GM12891 (cell line): ENCODE results near the gene SORCS2.
"Not testable (repeated sequence)": the region's sequence is repeated elsewhere in the genome, so short reads cannot be mapped to it uniquely, and the experiment has no call there.

Experiments
- DNase-seq: peaks from one replicate; pipeline ENCODE4 v3.0.0; 2011; ENCODE audit warnings: low spot score; ENCODE audit not compliant: insufficient read length
- FAIRE-seq: peaks from 2 replicates; lab custom pipeline; 2011; peaks lifted over from hg19 to GRCh38; lab: Jason Lieb, UNC
- PAX5 ChIP-seq: IDR thresholded peaks from 2 replicates; pipeline ENCODE4 v1.6.1; 2011; ENCODE audit warnings: low read length, moderate library complexity, mild to moderate bottlenecking; ENCODE audit not compliant: insufficient read depth, severe bottlenecking
- POLR2A ChIP-seq: IDR thresholded peaks from 2 replicates; pipeline ENCODE4 v1.6.1; 2011; ENCODE audit warnings: low read depth, low read length, control low read depth
- POLR2AphosphoS5 ChIP-seq: IDR thresholded peaks from 2 replicates; pipeline ENCODE4 v1.6.1; 2011; ENCODE audit warnings: low read depth, low read length, control low read depth
- POU2F2 ChIP-seq: IDR thresholded peaks from 2 replicates; pipeline ENCODE4 v1.6.1; 2011; ENCODE audit warnings: low read depth, mild to moderate bottlenecking, control low read depth, low read length, moderate library complexity
- SPI1 ChIP-seq: IDR thresholded peaks from 2 replicates; pipeline ENCODE4 v1.6.1; 2011; ENCODE audit warnings: low read depth, low read length, control low read depth
- TAF1 ChIP-seq: IDR thresholded peaks from 2 replicates; pipeline ENCODE4 v1.6.1; 2011; ENCODE audit warnings: low read depth, low read length, control low read depth

SORCS2 gene

GRCh38 chr4:7206385-7206784 lies 14.0 kb downstream of the SORCS2 start:
- no peak for FAIRE-seq
- DNase-seq, result no peak
- TF ChIP-seq PAX5 (no peak), POLR2A (no peak)

GRCh38 chr4:7206911-7207567 lies 14.7 kb downstream of the SORCS2 start:
- TF ChIP-seq PAX5, result no peak
- TF ChIP-seq POLR2A, result no peak
- no peak for TF ChIP-seq POU2F2
- TF ChIP-seq POLR2AphosphoS5, result no peak
- TF ChIP-seq SPI1, result no peak
- no peak for TF ChIP-seq TAF1
- DNase-seq, result no peak
- FAIRE-seq, result no peak

DNA sequence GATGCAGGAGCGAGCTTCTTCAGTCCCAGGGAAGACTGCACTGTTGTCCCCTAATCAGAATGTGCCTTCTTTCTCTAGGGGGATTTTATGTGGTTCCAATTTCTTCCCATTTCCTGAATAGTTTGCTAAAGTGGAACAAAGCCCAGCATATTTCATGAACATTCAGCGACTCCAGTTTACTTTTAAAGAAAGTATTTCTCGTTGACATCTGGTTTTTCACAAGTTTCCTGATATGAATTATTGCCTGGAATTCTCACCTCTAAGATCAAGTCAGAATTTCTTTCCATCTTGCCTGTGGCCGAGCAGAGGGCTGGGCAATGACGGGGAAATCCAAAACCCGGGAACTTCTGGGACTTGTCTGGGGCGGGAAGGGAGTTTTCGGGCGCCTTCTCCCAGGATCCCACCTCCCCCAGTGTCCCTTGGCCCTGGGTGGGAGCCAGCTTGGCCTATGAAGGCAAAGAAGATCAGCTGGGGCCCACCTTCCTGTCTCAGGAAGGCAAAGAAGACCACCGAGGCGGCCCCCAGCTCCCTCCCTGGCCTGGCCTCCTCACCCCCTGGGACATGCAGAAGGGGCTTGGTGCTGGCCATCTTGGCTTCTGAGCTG lies 15.4 kb downstream of the SORCS2 start:
- FAIRE-seq, result no peak
- TF ChIP-seq POLR2A, result no peak
- no peak for TF ChIP-seq TAF1
- TF ChIP-seq PAX5, result no peak
- TF ChIP-seq POLR2AphosphoS5, result no peak
- TF ChIP-seq POU2F2, result no peak
- no peak for TF ChIP-seq SPI1
- DNase-seq, result no peak

GRCh38 chr4:7208509-7209451 lies 16.4 kb downstream of the SORCS2 start:
- no peak for DNase-seq
- no peak for FAIRE-seq

DNA sequence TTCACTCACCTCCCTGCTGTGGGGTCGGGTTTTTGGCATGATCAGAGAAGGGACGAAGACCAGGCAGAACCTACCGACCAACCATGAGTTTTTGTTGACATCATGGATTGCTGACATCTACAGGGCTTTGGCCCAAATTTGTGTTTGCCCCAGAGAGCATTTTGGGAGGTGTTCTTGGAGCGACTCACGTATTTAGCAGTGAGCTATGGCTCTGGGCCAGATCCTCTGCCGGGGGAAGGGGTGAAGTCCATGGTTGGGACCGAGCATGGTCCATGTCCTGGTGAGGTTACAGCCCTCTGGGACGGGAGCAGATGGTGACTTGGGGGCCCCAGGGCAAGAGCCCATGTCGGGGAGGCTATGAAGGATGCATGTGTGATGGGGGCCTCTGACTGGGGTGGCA lies 17.4 kb downstream of the SORCS2 start:
- TF ChIP-seq POU2F2 (no peak), PAX5 (no peak), TAF1 (no peak), POLR2AphosphoS5 (no peak), POLR2A (no peak), SPI1 (no peak)
- FAIRE-seq (no peak), DNase-seq (no peak)

More at GRCh38 chr4:7208509-7209451, 16.4 kb downstream of the SORCS2 start:
- TF ChIP-seq POLR2AphosphoS5 (no peak), TAF1 (no peak), POU2F2 (no peak)

- DNase-seq (no peak), FAIRE-seq (no peak)
- no peak for TF ChIP-seq PAX5
- no peak for TF ChIP-seq POLR2A
- no peak for TF ChIP-seq SPI1
- no peak for TF ChIP-seq POU2F2
- TF ChIP-seq POLR2AphosphoS5, result no peak
- no peak for TF ChIP-seq TAF1
These were observed 18.5 kb downstream of the SORCS2 start for GRCh38 chr4:7210824-7211223.

DNA sequence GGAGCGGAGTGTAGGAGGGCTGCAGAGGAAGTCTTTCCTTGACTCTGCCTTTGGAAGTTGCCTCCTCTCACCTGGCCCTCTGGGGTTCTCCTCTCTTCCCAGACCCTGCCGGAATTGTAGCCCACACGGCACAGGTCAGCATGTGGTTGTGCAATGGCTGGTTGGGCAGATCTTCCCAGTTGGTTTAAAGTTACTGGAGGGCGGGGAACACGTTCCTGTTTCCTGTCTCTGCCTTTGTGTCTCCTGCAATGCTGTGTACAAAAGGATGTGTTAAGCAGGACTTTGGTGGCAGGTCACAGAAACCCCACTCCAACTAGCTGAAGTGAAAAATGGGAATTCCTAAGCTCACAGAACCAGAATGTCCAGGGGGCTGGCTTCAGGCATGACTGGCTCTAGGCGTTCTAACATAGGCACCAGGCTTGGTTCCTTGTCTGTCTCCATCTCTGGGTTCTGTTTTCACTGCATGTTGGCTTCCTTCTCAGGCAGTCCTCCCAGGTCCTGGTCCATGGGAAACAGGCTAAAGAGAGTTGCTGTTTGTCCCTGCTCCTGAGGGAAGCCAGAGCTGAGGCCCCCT lies 19.9 kb downstream of the SORCS2 start:
- DNase-seq (no peak), FAIRE-seq (no peak)
- TF ChIP-seq POLR2AphosphoS5 (no peak), POU2F2 (no peak), TAF1 (no peak), POLR2A (no peak), PAX5 (no peak), SPI1 (no peak)

- FAIRE-seq, result no peak
- DNase-seq, result no peak
- no peak for TF ChIP-seq POLR2AphosphoS5
- TF ChIP-seq SPI1, result no peak
- TF ChIP-seq POU2F2, result no peak
- TF ChIP-seq TAF1, result no peak
- TF ChIP-seq PAX5, result no peak
- TF ChIP-seq POLR2A, result no peak
These were observed 20.6 kb downstream of the SORCS2 start for GRCh38 chr4:7212921-7213320.

- DNase-seq, result no peak
These were observed 21.5 kb downstream of the SORCS2 start for GRCh38 chr4:7213807-7214206.

GRCh38 chr4:7214359-7214758 lies 22.0 kb downstream of the SORCS2 start:
- FAIRE-seq (no peak), DNase-seq (no peak)
- TF ChIP-seq TAF1 (no peak), POU2F2 (no peak), SPI1 (no peak)

More at GRCh38 chr4:7213807-7214206, 21.5 kb downstream of the SORCS2 start:
- no peak for TF ChIP-seq PAX5
- no peak for TF ChIP-seq POLR2A
- TF ChIP-seq TAF1, result no peak
- no peak for TF ChIP-seq SPI1
- no peak for TF ChIP-seq POLR2AphosphoS5
- no peak for TF ChIP-seq POU2F2
- no peak for FAIRE-seq

DNA sequence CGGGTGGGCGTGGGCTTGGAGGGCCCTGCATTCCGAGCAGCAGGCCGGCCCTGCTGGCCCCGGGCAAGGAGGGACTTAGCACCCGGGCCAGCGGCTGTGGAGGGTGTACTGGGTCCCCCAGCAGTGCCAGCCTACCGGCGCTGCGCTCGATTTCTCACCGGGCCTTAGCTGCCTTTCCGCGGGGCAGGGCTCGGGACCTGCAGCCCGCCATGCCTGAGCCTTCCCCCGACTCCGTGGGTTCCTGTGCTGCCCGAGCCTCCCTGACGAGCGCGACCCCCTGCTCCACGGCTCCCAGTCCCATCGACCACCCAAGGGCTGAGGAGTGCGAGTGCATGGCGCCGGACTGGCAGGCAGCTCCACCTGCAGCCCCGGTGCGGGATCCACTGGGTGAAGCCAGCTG lies 22.8 kb downstream of the SORCS2 start:
- not testable (repeated sequence) for FAIRE-seq

More for the DNA sequence above, 22.8 kb downstream of the SORCS2 start:
- DNase-seq, result not testable (repeated sequence)
